GM11168 (cell line): ENCODE data around the gene ANKS1B.

Source experiments
- in situ Hi-C: fragments of 300-500 bp; cut with MboI; formaldehyde crosslinking; loops from one replicate; pipeline ENCODE4 v1.12.0; 2022; ENCODE audit warnings: low sequenced_read_pairs; ENCODE audit not compliant: unreplicated experiment

The ANKS1B gene

GRCh38 chr12:98696036-98696646, 1288.6 kb downstream of the ANKS1B start:
- in situ Hi-C loops: loop anchor here (25.0 kb wide), 1 partner anchor 291 kb away; no protein-coding TSS in a partner anchor

DNA sequence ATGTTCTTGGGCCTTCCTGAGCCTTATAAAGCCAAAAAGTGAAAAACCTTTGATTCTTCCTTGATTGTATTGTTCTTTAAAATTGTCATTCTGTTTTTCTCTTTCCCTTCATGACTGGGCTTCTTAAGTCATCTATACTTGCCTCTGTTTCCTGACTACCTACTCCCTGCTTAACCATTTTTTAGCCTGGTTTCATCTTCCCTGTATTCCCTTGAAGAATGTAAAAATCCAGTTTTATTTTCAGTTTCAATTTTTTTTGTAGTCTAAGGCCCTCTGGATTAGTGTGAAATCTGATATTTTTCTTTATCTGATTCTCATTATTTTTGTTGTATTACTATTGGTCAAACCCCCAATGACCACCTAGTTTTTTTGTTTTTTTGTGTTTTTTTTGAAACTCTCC, 1293.4 kb downstream of the ANKS1B start:
- in situ Hi-C loops: loop anchor here (25.0 kb wide), 1 partner anchor 296 kb away; no protein-coding TSS in a partner anchor

- in situ Hi-C loops: loop anchor here (25.0 kb wide), 1 partner anchor 301 kb away; no protein-coding TSS in a partner anchor
These were observed 1298.1 kb downstream of the ANKS1B start for GRCh38 chr12:98686603-98687002.
